Neural crest cell (in vitro differentiated cells): ENCODE measurements around the gene COL20A1. TPM values are rescaled to one million over a fixed set of nuclear protein-coding genes. Genes with fewer than 3 reads are reported as not detected.

ENCODE experiments used
- DNase-seq: peaks from one replicate; pipeline ENCODE4 v3.0.0; 2021; ENCODE audit warnings: low read depth, mixed read lengths, low spot score
- H3K27ac Mint-ChIP-seq: one replicate; pipeline ENCODE4 v1.8.0; 2021; ENCODE audit warnings: mild to moderate bottlenecking, mixed read lengths; ENCODE audit not compliant: unreplicated experiment
- H3K27me3 Mint-ChIP-seq: 2 replicates; pipeline ENCODE4 v1.8.0; 2021; ENCODE audit warnings: low read depth, mild to moderate bottlenecking, mixed read lengths
- H3K36me3 Mint-ChIP-seq: 2 replicates; pipeline ENCODE4 v1.8.0; 2021; ENCODE audit warnings: low read depth, mild to moderate bottlenecking, mixed read lengths
- H3K4me1 Mint-ChIP-seq: 2 replicates; pipeline ENCODE4 v1.8.0; 2021; ENCODE audit warnings: mixed read lengths
- H3K4me3 Mint-ChIP-seq: one replicate; pipeline ENCODE4 v1.8.0; 2021; ENCODE audit warnings: mild to moderate bottlenecking, mixed read lengths
- H3K9me3 Mint-ChIP-seq: 2 replicates; pipeline ENCODE4 v1.8.0; 2021; ENCODE audit warnings: mixed read lengths
- CTCF ChIP-seq: fragments of 200-600 bp; sonication (generic); conservative IDR thresholded peaks from 2 replicates; pipeline ENCODE4 v1.5.0; 2021; ENCODE audit warnings: antibody characterized with exemption, mild to moderate bottlenecking
- total RNA-seq: library from RNA; stranded (reverse); gene quantifications from 2 replicates; pipeline ENCODE4 v1.2.1, GENCODE V29; 2021

Gene COL20A1
- total RNA-seq, 1 donor from 2014 or later = 10.2 TPM

- no peaks in the 10 kb centered on the region for H3K4me1 Mint-ChIP-seq
- no peak for DNase-seq
- H3K27ac Mint-ChIP-seq = no peak overlapping the region
- TF ChIP-seq CTCF = no peak
- H3K36me3 Mint-ChIP-seq = no peaks in the 10 kb centered on the region
- no peaks in the 10 kb centered on the region for H3K27me3 Mint-ChIP-seq
- no peaks in the 10 kb centered on the region for H3K9me3 Mint-ChIP-seq
- no peak overlapping the region for H3K4me3 Mint-ChIP-seq
Observed at GRCh38 chr20:63284544-63284949, 8.4 kb upstream of the COL20A1 start.

DNA sequence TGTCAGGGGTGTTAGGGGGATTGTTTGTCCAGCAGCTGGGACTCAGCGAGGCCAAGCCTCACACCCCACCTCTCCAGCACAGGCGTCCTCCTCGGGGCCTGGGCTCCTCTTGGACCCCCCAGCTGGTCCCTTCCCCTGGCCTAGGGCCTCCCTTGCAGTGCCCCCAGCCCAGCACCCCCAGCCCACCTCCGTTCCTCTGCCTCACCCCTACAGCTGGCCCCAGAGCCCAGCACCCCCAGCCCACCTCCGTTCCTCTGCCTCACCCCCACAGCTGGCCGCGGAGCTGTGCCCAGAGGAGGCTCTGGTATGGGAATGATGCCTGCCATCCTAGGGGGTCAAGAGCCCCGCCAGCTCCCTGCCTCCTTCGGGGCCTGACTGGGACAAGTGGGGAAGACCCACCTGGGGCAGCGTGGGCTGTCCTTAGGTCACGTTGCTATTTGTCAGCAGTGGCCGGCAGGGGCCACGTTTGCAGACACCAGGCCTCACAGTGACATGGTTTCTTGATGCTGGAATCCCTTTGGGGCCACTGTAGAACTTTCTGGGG, 7.9 kb upstream of the COL20A1 start:
- no peak overlapping the region for H3K27ac Mint-ChIP-seq
- no peak for TF ChIP-seq CTCF
- no peak overlapping the region for H3K4me3 Mint-ChIP-seq
- H3K9me3 Mint-ChIP-seq = no peaks in the 10 kb centered on the region
- H3K36me3 Mint-ChIP-seq = no peaks in the 10 kb centered on the region
- H3K27me3 Mint-ChIP-seq = no peaks in the 10 kb centered on the region
- DNase-seq = no peak
- no peaks in the 10 kb centered on the region for H3K4me1 Mint-ChIP-seq

DNA sequence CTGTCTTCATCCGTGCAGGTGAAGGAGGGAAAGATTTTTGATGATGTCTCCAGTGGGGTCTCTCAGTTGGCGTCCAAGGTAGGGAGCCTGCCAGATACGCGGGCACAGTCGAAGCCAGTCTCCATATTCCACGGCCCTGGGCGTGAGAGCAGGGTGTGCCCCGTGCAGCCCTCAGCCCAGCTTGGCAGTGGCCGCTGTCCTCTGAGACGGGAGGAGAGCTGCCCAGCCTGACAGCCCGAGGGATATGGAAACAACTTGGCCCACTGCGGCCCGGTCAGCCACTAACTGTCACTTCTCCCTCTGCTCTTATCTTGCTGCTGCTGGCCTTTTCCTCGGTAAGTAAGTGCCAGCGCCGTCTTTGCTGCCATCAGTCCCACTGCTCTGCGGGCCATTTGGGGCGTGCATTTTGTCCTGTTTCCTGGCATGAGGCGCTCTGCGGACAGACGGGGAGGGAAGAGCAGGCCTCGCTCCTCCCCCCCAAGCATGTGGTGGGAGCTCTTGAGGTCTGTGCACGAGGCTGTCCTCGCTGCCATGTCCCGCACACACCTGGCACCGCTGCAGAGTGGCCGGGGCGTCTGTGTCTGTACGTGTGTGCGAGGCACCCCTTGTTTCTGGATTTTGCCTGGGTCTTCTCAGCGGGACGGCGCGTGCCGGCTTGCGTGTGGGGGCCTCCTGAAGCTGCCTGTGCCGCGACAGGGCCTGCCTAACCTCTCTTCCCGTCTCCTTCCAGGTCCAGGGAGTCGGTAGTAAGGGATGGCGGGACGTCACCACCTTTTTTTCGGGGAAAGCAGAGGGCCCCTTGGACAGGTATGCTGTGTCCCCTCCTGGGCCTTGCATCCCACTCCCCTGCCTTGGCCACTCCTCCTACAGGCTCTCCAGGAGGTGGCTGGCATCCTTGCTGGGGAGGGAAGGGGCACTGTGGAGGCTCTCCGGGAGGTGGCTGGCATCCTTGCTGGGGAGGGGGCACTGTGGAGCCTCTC, 7.1 kb upstream of the COL20A1 start:
- TF ChIP-seq CTCF = no peak
- Mint-ChIP-seq H3K27me3 (no peaks in the 10 kb centered on the region), H3K36me3 (no peaks in the 10 kb centered on the region), H3K4me3 (no peak overlapping the region), H3K4me1 (no peaks in the 10 kb centered on the region), H3K27ac (no peak overlapping the region), H3K9me3 (no peaks in the 10 kb centered on the region)
- DNase-seq = no peak

- H3K4me1 Mint-ChIP-seq = peaks cover 2% of the 10 kb centered on the region
- TF ChIP-seq CTCF = no peak
- H3K9me3 Mint-ChIP-seq = no peaks in the 10 kb centered on the region
- H3K27me3 Mint-ChIP-seq = no peaks in the 10 kb centered on the region
- no peak for DNase-seq
- no peak overlapping the region for H3K4me3 Mint-ChIP-seq
- H3K36me3 Mint-ChIP-seq = no peaks in the 10 kb centered on the region
- no peak overlapping the region for H3K27ac Mint-ChIP-seq
Observed at GRCh38 chr20:63286781-63287696, 5.9 kb upstream of the COL20A1 start.
